Stimulated activated CD8-positive, alpha-beta memory T cell treated with anti-CD3 and anti-CD28 coated beads, Interleukin-12 subunit alpha, Interleukin-12 subunit beta, amount 100 ng/mL, for 24 hours (primary cell): Measurements from ENCODE around the gene DPP6.
"Not testable (repeated sequence)": the region's sequence is repeated elsewhere in the genome, so short reads cannot be mapped to it uniquely, and the experiment has no call there.

ENCODE experiments used
- DNase-seq: peaks from one replicate; pipeline ENCODE4 v3.0.0-alpha.2; 2020; ENCODE audit errors: extremely low read depth

DPP6 gene

DNA sequence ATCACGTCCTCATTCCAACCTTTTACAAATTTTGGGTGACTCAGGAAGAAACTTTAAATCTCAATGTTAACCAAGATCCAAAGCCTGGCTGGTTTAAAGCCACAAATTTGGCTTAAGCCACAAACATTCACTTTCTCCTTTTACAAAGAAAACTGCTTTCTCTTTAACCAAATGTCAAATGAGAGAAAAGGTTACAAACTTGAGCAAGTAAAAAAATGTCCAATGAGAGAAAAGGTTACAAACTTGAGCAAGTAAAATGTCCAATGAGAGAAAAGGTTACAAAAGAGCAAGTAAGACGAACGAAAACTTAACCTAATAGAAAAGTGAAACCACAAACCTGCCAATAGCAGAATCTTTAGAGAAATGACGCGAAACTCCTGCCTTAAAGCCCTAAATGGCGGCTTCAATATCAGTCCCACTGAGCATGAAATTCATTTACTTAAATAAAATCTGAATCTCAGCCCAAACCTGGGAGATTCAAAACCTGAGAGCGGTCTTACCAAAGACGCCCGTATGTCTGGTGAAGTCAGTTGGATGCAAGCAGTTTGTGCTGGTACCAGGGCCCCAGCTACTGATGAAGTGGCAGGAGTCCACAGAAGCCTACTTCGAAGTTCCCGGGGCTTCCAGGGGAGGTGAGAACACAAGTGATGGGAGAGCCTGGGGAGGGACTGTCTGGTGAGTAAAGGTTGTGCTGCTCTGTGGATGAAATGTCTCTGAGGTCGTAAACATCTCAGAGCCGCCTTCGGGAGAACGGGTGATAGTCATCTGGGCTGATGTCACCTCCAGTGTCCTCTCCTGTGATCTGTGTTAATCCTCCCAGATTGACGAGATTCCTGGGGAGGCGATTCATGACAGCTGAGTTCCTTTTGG lies 876.2 kb downstream of the DPP6 start:
- DNase-seq: no peak

DNA sequence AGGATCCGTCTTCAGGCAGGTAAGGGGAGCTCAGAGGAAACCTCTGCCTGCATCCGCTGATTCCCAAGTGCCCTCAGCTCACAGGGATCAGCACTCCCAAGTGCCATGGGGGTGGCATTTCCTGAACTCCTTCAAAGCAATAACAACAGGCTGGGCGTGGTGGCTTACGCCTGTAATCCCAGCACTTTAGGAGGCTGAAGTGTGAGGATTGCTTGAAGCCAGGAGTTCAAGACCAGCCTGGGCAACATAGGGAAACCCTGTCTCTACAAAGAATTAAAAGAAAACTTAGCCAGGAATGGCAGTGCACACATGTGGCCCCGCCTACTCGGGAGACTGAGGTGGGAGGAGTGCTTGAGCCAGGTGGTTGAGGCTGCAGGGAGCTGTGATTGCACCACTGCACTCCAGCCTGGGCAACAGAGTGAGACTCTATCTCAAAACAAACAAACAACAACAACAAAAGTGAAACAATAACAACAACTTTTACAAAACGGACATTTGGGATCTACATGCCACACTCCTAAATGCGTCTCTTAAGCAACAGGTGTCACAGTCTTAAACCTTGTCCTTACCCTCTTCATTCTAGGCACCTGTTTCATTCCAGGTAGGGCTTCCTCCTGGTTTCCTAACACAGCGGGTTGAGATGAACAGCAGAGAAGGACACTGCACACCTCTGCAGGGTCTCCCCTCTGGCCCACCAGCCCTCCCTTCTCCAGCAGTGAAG lies 877.0 kb downstream of the DPP6 start:
- DNase-seq: no peak

DNA sequence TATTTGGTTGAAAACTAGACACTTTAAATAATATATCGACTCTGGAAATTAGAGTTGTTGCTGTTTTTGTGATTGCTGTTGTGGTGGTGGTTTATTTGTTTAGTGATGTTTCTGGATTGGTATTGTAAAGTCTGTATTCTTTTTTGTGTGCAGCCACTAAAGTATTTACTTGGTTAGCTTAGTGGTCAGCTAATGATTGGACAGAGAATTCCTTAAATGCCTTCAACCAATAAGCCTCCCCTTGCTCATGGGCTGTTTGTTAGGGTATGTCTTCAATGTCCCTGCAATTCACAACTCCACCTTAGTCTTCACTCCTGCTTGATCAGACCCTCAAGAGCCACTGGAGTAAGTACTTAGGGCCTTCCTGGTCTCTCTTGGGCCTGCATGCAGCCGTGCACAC lies 879.7 kb downstream of the DPP6 start:
- no peak for DNase-seq

DNA sequence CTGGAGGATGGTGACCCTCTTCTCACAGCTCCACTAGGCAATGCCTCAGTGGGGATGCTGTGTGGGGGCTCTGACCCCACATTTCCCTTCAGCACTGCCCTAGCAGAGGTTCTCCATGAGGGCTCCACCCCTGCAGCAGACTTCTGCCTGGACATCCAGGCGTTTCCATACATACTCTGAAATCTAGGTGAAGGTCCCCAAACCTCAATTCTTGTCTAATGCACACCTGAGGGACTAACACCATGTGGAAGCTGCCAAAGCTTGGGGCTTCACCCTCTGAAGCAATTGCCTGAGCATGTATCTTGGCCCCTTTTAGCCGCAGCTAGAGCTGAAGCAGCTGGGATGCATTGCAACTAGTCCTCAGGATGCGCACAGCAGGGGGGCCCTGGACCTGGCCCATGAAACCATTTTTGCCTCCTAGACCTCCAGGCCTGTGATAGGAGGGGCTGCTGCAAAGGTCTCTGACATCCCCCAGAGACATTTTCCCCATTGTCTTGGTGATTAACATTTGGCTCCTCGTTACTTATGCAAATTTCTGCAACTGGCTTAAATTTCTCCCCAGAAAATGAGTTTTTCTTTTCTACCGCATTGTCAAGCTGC lies 882.3 kb downstream of the DPP6 start:
- not testable (repeated sequence) for DNase-seq

DNA sequence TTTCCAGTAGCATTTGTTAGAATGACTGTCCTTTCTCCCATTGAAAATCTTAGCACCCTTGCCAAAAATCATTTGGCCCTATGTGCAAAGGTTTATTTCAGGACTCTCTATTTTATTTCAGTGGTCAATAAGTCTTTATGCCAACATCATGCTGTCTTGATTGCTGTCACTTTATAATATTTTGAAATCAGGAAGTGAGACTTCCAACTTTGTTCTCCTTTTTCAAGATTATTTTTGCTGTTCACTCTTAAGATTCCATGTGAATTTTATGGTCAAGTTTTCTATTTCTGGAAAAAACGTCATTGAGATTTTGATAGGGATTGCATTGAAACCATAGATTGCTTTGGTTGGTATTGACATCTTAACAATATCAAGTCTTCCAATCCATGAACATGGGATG lies 885.6 kb downstream of the DPP6 start:
- no peak for DNase-seq

DNA sequence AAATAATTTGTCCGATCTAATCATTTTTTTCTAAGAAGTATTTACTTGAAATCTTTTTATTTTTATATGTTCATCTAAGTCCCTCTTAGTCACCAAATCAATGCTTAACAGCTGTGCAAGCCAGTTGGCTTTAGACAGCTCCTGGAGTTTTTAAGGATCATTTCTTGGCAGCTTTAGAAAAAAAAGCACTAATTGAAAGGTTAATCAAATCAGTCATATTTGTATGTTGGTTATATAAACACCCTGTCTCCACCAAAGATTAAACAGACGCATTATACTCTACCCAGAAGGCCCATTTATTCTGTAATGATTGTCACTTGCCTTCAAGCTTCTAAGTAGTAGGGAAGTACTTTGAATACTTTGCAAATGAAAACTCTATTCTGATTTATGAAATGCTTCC lies 890.5 kb downstream of the DPP6 start:
- no peak for DNase-seq
